Upper lobe of left lung (tissue), 4 donors: ENCODE measurements around the gene CGB1.

Source experiments
- CTCF ChIP-seq, 6 experiments: fragments of 450-650 bp in 4 of 6; fragments of 200-600 bp in 2 of 6; sonication (generic) in 2 of 6; IDR thresholded peaks; one replicate each; pipeline ENCODE4 v1.5.1; 2016 to 2019; ENCODE audit warnings: antibody characterized with exemption in 6 of 6
- POLR2AphosphoS5 ChIP-seq, 2 donors: sonication (generic); formaldehyde crosslinking; IDR thresholded peaks; one replicate each; pipeline ENCODE4 v1.5.1; 2017; ENCODE audit warnings: antibody characterized with exemption in 2 of 2

- no peak for TF ChIP-seq CTCF (IDR thresholded peaks at IDR 0.05)
- no peak for TF ChIP-seq POLR2AphosphoS5 (IDR thresholded peaks at IDR 0.05)
These were observed 29.8 kb downstream of the CGB1 start for GRCh38 chr19:49006905-49007304.
